Measurements from ENCODE around the gene ZNF576. TPM values are rescaled to one million over a fixed set of nuclear protein-coding genes. Genes with fewer than 3 reads are reported as not detected.
A peak's percentile ranks its signal among the peaks of the same experiment; 100 is the strongest.

Gene ZNF576
- total RNA-seq, 4 donors from 2014 or later = 4.8 to 16.8 (median 14.3) TPM

DNA sequence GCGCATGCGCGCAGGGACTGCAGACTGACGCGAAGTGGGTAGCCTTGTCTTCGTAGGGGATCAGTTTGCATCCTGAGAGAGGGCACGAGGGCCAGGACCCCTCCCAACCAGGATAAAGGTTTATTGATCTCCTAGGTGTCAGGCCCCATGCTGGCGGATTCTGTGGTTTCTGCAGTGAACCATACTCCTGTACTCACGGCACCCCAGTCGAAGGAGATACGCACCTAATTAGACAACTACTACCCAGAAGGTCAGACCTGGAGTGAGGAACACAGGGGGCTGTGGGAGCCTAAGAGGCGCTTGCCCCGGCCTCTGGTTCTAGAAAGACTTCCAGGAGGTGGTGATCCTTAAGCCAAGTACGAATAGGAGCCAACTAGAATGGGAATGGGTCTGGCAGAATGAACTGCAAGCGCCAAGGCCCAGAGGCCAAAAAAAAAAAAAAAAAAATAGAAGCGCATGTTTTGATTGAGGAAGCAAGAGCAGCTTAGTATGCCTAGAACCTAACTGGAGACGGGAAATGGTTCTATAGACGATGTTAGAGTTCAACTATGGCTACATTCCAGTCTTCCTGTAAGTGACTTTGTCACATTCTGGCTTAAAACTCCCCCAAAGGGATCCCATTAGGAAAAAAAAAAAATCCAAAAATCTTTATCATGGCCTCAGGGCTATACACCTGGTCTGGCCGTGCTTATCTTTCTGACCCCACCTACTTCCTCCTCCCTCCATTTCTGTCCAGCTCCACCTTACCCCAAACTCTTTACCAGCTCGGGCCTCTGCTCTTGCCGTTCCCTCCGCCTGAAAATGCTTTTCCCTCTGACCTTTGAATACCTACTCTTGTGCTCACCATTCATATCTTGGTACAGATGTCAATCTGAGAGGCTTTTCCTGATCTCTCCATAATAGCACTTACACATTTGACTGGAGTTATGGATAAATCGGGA, 23.9 kb downstream of the ZNF576 start:
- 28 to 32% methylated on average over 22 to 23 of the region's 23 CpGs for WGBS, 2 donors
- TF ChIP-seq POLR2A (IDR thresholded peaks at IDR 0.05) (no peak), CTCF (IDR thresholded peaks at IDR 0.05) (no peak)
- intact Hi-C loops (cut with DNase I; ENCODE audit: low total_unique reads) = no loop called here
- no peak for DNase-seq (ENCODE audit: low spot score in 2 of 2)
- H3K4me3 ChIP-seq (ENCODE audit: low read depth, poor library complexity, severe bottlenecking) = peak overlapping the region; percentile 66

DNA sequence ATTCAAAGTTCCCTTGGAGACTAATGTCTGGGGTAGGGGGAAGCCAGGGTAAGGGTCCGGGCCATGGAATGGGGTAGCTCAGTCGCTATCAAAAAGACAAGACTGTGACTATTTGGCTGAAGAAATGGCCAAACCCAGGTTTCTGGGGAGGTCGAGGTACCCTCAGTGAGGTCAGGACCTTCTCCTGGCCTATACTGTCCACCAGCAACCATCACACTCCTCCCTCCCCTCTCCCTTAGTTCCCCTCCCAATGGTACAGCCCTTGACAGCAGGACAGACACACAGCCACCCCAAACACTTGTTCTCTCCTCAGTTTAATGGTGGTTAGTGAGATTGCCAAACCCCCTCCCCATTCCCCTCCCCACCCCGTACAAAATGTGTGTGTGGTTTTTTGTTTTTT, 25.7 kb downstream of the ZNF576 start:
- intact Hi-C loops (cut with DNase I; ENCODE audit: low total_unique reads) = no loop called here
- WGBS, 2 donors = 82% methylated on average over 4 of the region's 4 CpGs
- TF ChIP-seq POLR2A (IDR thresholded peaks at IDR 0.05) (no peak), CTCF (IDR thresholded peaks at IDR 0.05) (no peak)
- no peak for DNase-seq (ENCODE audit: low spot score in 2 of 2)
- no peak overlapping the region for H3K4me3 ChIP-seq (ENCODE audit: low read depth, poor library complexity, severe bottlenecking)

DNA sequence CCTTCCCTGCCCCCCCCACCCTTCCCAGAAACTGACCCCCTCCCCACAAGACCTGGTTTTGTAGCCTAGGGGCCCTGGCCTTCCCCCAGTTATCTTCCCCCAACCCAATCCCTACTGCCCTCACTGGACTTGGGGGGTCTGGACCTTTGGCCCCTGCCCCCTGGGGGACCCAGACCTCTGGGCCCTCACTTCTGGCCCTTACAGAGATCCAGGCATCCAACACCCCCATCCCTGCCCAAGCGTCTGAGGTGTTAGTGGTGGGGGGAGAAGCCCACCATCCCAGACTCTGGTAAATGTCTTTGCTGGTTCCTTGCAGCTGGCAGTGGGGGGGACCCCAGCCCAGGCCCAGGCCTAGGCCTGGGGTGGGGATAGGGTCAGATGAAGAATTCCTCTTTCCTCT, 26.6 kb downstream of the ZNF576 start:
- intact Hi-C loops (cut with DNase I; ENCODE audit: low total_unique reads) = no loop called here
- no peak overlapping the region for H3K4me3 ChIP-seq (ENCODE audit: low read depth, poor library complexity, severe bottlenecking)
- DNase-seq (ENCODE audit: low spot score in 2 of 2) = no peak
- TF ChIP-seq CTCF (IDR thresholded peaks at IDR 0.05) (no peak), POLR2A (IDR thresholded peaks at IDR 0.05) (no peak)
- WGBS, 2 donors = 91 to 100% methylated on average over 1 of the region's 1 CpG

DNA sequence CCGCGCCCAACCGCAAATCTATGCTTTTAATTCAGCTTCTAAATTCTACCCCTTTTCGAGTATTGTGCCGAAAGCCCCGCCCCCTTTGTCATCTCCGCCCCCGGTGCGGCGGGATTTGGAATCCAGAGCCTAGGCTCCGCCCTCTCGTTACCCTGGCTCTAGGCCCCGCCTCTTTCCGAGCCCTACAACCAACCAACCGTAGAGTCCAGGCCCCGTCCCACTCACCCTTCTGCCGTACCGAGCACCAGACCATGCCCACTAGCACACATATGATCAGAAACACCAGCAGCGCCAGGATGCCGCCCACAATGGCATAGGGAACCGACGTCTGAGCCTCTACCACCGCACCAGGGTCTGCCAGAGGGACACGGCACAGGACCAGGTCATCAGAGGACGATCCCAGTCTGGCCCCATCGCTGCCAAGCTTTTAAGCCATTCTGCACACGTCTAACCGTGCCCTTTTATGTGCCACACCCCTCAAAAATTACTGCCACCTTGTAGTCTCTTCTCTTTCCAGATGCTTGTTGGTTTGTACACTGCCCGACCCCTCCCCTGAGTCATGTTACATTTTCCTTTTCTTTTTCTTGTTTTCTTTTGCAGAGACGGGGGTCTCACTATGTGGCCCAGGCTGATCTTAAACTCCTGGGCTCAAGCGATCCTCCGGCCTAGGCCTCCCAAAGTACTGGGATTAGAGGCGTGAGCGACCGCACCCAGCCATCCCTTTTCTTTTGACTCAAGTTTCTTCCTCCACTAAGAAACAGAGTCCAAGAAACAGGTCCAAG, 27.7 kb downstream of the ZNF576 start:
- no peak for TF ChIP-seq POLR2A (IDR thresholded peaks at IDR 0.05)
- no peak for TF ChIP-seq CTCF (IDR thresholded peaks at IDR 0.05)
- H3K4me3 ChIP-seq (ENCODE audit: low read depth, poor library complexity, severe bottlenecking) = no peak overlapping the region
- intact Hi-C loops (cut with DNase I; ENCODE audit: low total_unique reads) = no loop called here
- WGBS, 2 donors = 77 to 82% methylated on average over 35 of the region's 35 CpGs
- DNase-seq (ENCODE audit: low spot score in 2 of 2) = no peak

GRCh38 chr19:43624933-43625332, 28.5 kb downstream of the ZNF576 start:
- TF ChIP-seq CTCF (IDR thresholded peaks at IDR 0.05) = no peak
- TF ChIP-seq POLR2A (IDR thresholded peaks at IDR 0.05) = no peak
- intact Hi-C loops (cut with DNase I; ENCODE audit: low total_unique reads) = no loop called here
- DNase-seq (ENCODE audit: low spot score in 2 of 2) = peak; percentile 69 to 93
- WGBS, 2 donors = 10 to 19% methylated on average over 19 to 23 of the region's 30 CpGs
- H3K4me3 ChIP-seq (ENCODE audit: low read depth, poor library complexity, severe bottlenecking) = no peak overlapping the region

All from lower leg skin (tissue), 4 donors.